HL-60 (cell line): ENCODE results near the gene IPO5.

Experiments used
- DNase-seq, 2 experiments: peaks; one replicate each; pipeline ENCODE4 v3.0.0-alpha.2; 2010 to 2020; ENCODE audit warnings: low read depth in 1 of 2, low spot score in 1 of 2
- H3K27ac ChIP-seq: fragments of 250-450 bp; sonication (Bioruptor Pico); replicated peaks from 2 replicates; pipeline ENCODE4 v1.5.1; 2020; ENCODE audit warnings: mild to moderate bottlenecking, moderate library complexity
- H3K27me3 ChIP-seq: fragments of 250-450 bp; sonication (Bioruptor Pico); 2 replicates; pipeline ENCODE4 v1.5.1; 2021; ENCODE audit warnings: mild to moderate bottlenecking, moderate library complexity; ENCODE audit not compliant: insufficient read depth, poor library complexity, severe bottlenecking
- H3K4me3 ChIP-seq: replicated peaks from 2 replicates; pipeline ENCODE4 v1.5.1; 2011; ENCODE audit warnings: mild to moderate bottlenecking, control low read depth, low read length; ENCODE audit not compliant: insufficient read depth
- GABPA ChIP-seq: IDR thresholded peaks from 2 replicates; pipeline ENCODE4 v1.6.1; 2012; ENCODE audit warnings: low read depth
- POLR2AphosphoS5 ChIP-seq: IDR thresholded peaks from 2 replicates; pipeline ENCODE4 v1.6.1; 2012; ENCODE audit warnings: low read depth
- SPI1 ChIP-seq: IDR thresholded peaks from 2 replicates; pipeline ENCODE4 v1.6.1; 2012; ENCODE audit warnings: low read depth, mild to moderate bottlenecking, borderline replicate concordance
- TF ChIP-seq, protein P1 (sequence below): IDR thresholded peaks from 2 replicates; pipeline ENCODE4 v1.6.1; 2012; ENCODE audit warnings: low read depth; ENCODE audit not compliant: insufficient replicate concordance
- TF ChIP-seq, protein P2 (sequence below): IDR thresholded peaks from one replicate; pipeline ENCODE4 v1.5.1; 2011; ENCODE audit warnings: low read length, control low read depth, inconsistent platforms; ENCODE audit not compliant: insufficient read depth

IPO5 gene

DNA sequence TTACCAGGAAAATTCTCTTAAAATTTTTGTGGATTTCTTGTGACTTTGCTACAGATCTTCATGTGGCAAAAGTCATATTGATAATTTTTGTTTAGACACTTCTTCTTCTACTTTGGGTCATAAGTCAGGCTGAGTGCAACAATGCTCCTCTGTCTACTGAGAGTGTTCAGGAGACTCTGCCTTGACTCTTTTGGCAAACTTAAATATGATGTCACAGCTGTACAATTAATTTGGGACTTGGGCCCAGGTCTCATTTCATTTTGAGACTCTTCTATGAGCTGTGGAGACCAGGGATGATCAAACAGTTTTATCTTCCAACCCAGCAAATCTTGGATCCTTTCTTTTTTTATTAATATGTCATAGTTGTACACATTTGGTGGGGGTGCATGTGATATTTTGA is 19.7 kb upstream of the IPO5 start:
- Histone ChIP-seq H3K27ac (no peak overlapping the region), H3K4me3 (no peak overlapping the region), H3K27me3 (peaks cover 9% of the 10 kb centered on the region)
- TF ChIP-seq, protein P1, sequence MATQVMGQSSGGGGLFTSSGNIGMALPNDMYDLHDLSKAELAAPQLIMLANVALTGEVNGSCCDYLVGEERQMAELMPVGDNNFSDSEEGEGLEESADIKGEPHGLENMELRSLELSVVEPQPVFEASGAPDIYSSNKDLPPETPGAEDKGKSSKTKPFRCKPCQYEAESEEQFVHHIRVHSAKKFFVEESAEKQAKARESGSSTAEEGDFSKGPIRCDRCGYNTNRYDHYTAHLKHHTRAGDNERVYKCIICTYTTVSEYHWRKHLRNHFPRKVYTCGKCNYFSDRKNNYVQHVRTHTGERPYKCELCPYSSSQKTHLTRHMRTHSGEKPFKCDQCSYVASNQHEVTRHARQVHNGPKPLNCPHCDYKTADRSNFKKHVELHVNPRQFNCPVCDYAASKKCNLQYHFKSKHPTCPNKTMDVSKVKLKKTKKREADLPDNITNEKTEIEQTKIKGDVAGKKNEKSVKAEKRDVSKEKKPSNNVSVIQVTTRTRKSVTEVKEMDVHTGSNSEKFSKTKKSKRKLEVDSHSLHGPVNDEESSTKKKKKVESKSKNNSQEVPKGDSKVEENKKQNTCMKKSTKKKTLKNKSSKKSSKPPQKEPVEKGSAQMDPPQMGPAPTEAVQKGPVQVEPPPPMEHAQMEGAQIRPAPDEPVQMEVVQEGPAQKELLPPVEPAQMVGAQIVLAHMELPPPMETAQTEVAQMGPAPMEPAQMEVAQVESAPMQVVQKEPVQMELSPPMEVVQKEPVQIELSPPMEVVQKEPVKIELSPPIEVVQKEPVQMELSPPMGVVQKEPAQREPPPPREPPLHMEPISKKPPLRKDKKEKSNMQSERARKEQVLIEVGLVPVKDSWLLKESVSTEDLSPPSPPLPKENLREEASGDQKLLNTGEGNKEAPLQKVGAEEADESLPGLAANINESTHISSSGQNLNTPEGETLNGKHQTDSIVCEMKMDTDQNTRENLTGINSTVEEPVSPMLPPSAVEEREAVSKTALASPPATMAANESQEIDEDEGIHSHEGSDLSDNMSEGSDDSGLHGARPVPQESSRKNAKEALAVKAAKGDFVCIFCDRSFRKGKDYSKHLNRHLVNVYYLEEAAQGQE, result no peak
- TF ChIP-seq GABPA, result no peak
- TF ChIP-seq POLR2AphosphoS5, result no peak
- TF ChIP-seq SPI1, result no peak
- DNase-seq, result no peak

GRCh38 chr13:97934590-97934989 is 18.9 kb upstream of the IPO5 start:
- DNase-seq, result no peak
- H3K27me3 ChIP-seq, result peaks cover 6% of the 10 kb centered on the region
- H3K27ac ChIP-seq, result no peak overlapping the region
- H3K4me3 ChIP-seq, result no peak overlapping the region
- no peak for TF ChIP-seq SPI1
- TF ChIP-seq, protein P1, result no peak
- TF ChIP-seq, protein P2, sequence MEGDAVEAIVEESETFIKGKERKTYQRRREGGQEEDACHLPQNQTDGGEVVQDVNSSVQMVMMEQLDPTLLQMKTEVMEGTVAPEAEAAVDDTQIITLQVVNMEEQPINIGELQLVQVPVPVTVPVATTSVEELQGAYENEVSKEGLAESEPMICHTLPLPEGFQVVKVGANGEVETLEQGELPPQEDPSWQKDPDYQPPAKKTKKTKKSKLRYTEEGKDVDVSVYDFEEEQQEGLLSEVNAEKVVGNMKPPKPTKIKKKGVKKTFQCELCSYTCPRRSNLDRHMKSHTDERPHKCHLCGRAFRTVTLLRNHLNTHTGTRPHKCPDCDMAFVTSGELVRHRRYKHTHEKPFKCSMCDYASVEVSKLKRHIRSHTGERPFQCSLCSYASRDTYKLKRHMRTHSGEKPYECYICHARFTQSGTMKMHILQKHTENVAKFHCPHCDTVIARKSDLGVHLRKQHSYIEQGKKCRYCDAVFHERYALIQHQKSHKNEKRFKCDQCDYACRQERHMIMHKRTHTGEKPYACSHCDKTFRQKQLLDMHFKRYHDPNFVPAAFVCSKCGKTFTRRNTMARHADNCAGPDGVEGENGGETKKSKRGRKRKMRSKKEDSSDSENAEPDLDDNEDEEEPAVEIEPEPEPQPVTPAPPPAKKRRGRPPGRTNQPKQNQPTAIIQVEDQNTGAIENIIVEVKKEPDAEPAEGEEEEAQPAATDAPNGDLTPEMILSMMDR, result no peak
- no peak for TF ChIP-seq GABPA
- TF ChIP-seq POLR2AphosphoS5, result no peak

DNA sequence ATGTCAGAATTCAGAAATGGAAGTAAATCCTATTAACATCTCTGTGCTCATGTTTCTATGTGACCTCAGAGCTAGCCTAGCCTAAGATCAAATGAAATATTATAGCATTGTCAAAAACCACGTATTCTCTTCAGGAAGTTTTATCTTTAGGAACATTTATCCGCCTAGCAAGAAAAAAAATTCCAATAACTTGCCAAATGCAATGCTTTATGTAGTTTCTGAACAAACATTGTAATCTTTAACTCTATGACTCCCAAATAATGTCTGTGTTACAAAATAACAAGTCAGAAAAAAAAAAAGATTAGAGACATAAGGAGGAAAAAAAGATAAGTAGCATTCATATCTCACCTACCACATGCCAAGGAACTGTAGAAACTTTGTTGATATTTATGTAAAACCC is 18.4 kb upstream of the IPO5 start:
- TF ChIP-seq POLR2AphosphoS5 (no peak), GABPA (no peak), SPI1 (no peak)
- TF ChIP-seq, protein P1, result no peak
- TF ChIP-seq, protein P2, result no peak
- Histone ChIP-seq H3K27ac (no peak overlapping the region), H3K4me3 (no peak overlapping the region), H3K27me3 (peaks cover 8% of the 10 kb centered on the region)
- DNase-seq, result no peak

DNA sequence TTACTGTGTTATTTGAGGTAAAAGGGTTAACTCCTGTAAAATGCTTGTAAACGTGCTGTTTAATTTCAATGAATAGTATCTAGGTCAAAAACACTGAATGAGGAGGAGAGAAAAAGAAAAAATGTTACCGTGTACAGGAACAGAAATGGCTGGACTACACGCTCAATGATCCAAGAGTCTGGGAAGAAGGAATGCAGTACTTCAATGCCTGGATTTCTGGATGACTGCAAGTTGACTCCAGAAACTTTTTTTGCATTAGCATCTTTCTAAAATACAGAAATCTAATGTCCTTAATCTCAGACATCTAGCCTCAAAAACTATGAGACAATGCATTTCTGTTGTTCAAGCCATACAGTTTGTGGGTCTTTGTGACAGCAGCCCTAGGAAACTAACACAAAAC is 17.4 kb upstream of the IPO5 start:
- Histone ChIP-seq H3K4me3 (no peak overlapping the region), H3K27me3 (peaks cover 8% of the 10 kb centered on the region), H3K27ac (no peak overlapping the region)
- DNase-seq, result no peak
- TF ChIP-seq GABPA (no peak), SPI1 (no peak)
- TF ChIP-seq, protein P2, result no peak
